ENCODE measurements around the gene ADI1.

ADI1 gene

DNA sequence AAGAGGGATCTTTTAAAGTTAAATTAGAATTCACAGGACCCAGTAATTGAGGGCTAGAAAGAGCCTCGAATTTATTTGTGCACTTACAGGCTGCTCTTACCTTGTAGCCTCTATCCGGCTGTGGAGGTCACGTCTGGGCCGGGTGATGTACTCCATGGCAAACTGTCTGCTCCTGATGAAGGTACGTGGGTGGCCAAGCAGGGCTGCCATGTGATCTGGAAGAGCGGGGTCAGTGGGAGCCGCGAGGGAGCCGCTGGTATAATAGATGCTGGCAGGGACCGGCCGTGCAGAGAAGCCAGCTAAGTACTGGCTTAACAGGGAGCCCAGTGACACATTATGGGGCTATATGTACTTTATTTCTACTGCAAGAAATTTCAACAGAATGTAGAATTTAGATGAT, 59.2 kb downstream of the ADI1 start:
- Histone ChIP-seq H3K27ac (replicated peaks) (no peak overlapping the region), H3K4me3 (replicated peaks; ENCODE audit: insufficient read depth, low read length) (no peak overlapping the region), H3K27me3 (ENCODE audit: insufficient read depth, poor library complexity, severe bottlenecking) (no peaks in the 10 kb centered on the region)
- no peak for DNase-seq (ENCODE audit: low read depth in 1 of 2, low spot score in 1 of 2)
- TF ChIP-seq GABPA (IDR thresholded peaks at IDR 0.05; ENCODE audit: low read depth), result no peak
- no peak for TF ChIP-seq POLR2AphosphoS5 (IDR thresholded peaks at IDR 0.05; ENCODE audit: low read depth)
- TF ChIP-seq SPI1 (IDR thresholded peaks at IDR 0.05; ENCODE audit: borderline replicate concordance, low read depth), result no peak

DNA sequence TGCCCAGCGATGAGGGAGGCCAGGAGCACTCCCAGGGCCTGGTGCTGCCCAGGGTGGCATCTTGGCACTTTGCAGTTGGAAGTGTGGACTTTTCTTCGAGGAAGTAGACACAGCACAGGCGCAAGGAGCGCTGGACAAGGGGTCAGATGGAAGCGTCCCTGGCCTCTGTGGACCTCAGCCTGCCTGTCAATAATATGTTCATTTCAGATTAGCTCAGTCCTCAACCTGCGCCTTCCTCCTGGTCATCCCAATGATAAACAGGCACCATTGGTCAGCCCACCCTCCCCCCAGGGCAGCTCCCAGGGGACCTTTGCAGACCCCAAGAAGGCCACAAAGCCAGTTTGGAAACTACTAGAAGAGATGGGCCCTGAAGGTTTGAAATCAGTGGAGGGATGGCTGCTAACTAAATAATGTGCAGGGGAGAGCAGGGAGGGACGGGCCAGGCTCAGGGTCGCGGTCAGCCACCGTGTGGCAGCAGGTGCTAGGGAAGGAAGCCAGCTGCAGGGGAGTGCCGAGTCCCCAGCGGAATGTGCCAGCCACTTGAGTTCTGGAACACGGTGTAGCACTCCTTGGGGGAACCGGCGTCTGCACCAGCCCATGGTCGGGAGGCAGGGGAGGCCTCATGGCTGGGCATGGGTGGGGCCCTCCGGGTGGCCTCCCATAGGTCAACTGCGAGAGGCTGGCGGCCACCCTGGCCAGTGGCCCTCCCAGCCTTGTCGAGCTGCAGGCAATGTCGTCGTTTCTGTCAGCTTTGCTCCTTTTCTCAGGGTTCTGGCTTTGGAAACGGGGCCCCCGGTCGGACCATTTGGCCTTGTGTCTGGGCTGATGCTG, 59.9 kb downstream of the ADI1 start:
- H3K27me3 ChIP-seq (ENCODE audit: insufficient read depth, poor library complexity, severe bottlenecking), result no peaks in the 10 kb centered on the region
- no peak for DNase-seq (ENCODE audit: low read depth in 1 of 2, low spot score in 1 of 2)
- TF ChIP-seq, protein P1, sequence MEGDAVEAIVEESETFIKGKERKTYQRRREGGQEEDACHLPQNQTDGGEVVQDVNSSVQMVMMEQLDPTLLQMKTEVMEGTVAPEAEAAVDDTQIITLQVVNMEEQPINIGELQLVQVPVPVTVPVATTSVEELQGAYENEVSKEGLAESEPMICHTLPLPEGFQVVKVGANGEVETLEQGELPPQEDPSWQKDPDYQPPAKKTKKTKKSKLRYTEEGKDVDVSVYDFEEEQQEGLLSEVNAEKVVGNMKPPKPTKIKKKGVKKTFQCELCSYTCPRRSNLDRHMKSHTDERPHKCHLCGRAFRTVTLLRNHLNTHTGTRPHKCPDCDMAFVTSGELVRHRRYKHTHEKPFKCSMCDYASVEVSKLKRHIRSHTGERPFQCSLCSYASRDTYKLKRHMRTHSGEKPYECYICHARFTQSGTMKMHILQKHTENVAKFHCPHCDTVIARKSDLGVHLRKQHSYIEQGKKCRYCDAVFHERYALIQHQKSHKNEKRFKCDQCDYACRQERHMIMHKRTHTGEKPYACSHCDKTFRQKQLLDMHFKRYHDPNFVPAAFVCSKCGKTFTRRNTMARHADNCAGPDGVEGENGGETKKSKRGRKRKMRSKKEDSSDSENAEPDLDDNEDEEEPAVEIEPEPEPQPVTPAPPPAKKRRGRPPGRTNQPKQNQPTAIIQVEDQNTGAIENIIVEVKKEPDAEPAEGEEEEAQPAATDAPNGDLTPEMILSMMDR (IDR thresholded peaks at IDR 0.05; ENCODE audit: insufficient read depth, low read length), result no peak
- TF ChIP-seq POLR2AphosphoS5 (IDR thresholded peaks at IDR 0.05; ENCODE audit: low read depth) (no peak), GABPA (IDR thresholded peaks at IDR 0.05; ENCODE audit: low read depth) (no peak), SPI1 (IDR thresholded peaks at IDR 0.05; ENCODE audit: borderline replicate concordance, low read depth) (no peak)
- TF ChIP-seq, protein P2, sequence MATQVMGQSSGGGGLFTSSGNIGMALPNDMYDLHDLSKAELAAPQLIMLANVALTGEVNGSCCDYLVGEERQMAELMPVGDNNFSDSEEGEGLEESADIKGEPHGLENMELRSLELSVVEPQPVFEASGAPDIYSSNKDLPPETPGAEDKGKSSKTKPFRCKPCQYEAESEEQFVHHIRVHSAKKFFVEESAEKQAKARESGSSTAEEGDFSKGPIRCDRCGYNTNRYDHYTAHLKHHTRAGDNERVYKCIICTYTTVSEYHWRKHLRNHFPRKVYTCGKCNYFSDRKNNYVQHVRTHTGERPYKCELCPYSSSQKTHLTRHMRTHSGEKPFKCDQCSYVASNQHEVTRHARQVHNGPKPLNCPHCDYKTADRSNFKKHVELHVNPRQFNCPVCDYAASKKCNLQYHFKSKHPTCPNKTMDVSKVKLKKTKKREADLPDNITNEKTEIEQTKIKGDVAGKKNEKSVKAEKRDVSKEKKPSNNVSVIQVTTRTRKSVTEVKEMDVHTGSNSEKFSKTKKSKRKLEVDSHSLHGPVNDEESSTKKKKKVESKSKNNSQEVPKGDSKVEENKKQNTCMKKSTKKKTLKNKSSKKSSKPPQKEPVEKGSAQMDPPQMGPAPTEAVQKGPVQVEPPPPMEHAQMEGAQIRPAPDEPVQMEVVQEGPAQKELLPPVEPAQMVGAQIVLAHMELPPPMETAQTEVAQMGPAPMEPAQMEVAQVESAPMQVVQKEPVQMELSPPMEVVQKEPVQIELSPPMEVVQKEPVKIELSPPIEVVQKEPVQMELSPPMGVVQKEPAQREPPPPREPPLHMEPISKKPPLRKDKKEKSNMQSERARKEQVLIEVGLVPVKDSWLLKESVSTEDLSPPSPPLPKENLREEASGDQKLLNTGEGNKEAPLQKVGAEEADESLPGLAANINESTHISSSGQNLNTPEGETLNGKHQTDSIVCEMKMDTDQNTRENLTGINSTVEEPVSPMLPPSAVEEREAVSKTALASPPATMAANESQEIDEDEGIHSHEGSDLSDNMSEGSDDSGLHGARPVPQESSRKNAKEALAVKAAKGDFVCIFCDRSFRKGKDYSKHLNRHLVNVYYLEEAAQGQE (IDR thresholded peaks at IDR 0.05; ENCODE audit: insufficient replicate concordance, low read depth), result no peak
- no peak overlapping the region for H3K4me3 ChIP-seq (replicated peaks; ENCODE audit: insufficient read depth, low read length)
- H3K27ac ChIP-seq (replicated peaks), result no peak overlapping the region

DNA sequence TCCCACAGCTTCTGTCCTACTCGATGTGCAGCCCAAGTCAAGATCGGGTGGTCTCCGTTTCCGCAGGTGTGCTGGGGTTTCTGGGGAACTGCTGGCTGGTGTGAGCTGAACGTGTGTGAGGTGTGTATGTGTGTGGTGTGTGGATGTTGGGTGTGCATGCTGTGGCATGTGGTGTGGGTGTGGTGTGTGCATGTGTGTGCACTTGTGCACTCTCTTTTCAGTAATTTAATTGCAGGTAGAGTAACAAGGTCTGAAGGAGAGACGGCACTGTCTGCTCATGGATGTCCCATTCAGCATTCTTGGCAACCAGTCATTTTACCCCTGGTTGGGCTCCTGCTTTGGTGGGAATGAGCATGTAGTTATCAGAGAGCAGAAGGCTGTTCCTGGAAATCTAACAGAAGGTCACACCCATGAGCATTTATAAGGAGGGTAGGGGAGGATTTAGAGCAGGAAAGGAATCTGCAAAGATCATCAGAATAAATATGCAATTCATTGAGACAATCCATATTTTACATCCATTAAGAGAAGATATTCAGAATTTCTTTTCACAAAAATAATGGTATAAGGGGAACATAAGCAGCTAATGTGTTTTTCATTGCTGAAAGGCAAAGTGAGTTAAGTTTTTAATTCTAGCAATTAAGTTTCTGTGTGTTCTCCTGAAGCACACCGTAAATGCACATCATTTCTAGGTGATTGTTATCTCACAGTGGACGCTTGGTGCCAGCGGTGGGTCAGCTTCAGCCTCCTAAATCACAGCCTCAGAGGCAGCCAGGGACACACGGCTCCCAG, 60.7 kb downstream of the ADI1 start:
- no peak for DNase-seq (ENCODE audit: low read depth in 1 of 2, low spot score in 1 of 2)
- Histone ChIP-seq H3K27me3 (ENCODE audit: insufficient read depth, poor library complexity, severe bottlenecking) (no peaks in the 10 kb centered on the region), H3K27ac (replicated peaks) (no peak overlapping the region), H3K4me3 (replicated peaks; ENCODE audit: insufficient read depth, low read length) (no peak overlapping the region)
- TF ChIP-seq, protein P2 (IDR thresholded peaks at IDR 0.05; ENCODE audit: insufficient replicate concordance, low read depth), result no peak
- TF ChIP-seq SPI1 (IDR thresholded peaks at IDR 0.05; ENCODE audit: borderline replicate concordance, low read depth) (no peak), GABPA (IDR thresholded peaks at IDR 0.05; ENCODE audit: low read depth) (no peak), POLR2AphosphoS5 (IDR thresholded peaks at IDR 0.05; ENCODE audit: low read depth) (no peak)
- TF ChIP-seq, protein P1 (IDR thresholded peaks at IDR 0.05; ENCODE audit: insufficient read depth, low read length), result no peak

All from HL-60 (cell line).